Stimulated activated CD8-positive, alpha-beta memory T cell treated with anti-CD3 and anti-CD28 coated beads, Interleukin-12 subunit alpha, Interleukin-12 subunit beta, amount 100 ng/mL, for 4 hours (primary cell): Measurements from ENCODE around the gene IDH2.

Experiments
- DNase-seq: peaks from one replicate; pipeline ENCODE4 v3.0.0-alpha.2; 2020; ENCODE audit warnings: low read depth

The IDH2 gene

GRCh38 chr15:90063770-90064247, 38.5 kb downstream of the IDH2 start:
- DNase-seq: no peak

- no peak for DNase-seq
Observed at GRCh38 chr15:90062973-90063769, 39.1 kb downstream of the IDH2 start.

- no peak for DNase-seq
Observed at GRCh38 chr15:90062462-90062932, 39.8 kb downstream of the IDH2 start.

GRCh38 chr15:90062023-90062442, 40.2 kb downstream of the IDH2 start:
- no peak for DNase-seq

- no peak for DNase-seq
Observed at GRCh38 chr15:90060797-90061196, 41.5 kb downstream of the IDH2 start.

GRCh38 chr15:90059208-90059985, 42.9 kb downstream of the IDH2 start:
- peak; percentile 39 for DNase-seq

- no peak for DNase-seq
Observed at GRCh38 chr15:90058775-90059174, 43.5 kb downstream of the IDH2 start.

GRCh38 chr15:90058308-90058707, 44.0 kb downstream of the IDH2 start:
- DNase-seq: no peak

GRCh38 chr15:90056529-90056928, 45.7 kb downstream of the IDH2 start:
- DNase-seq: no peak

GRCh38 chr15:90055182-90055581, 47.1 kb downstream of the IDH2 start:
- DNase-seq: no peak

- no peak for DNase-seq
Observed at GRCh38 chr15:90054618-90055097, 47.6 kb downstream of the IDH2 start.

GRCh38 chr15:90053685-90054466, 48.4 kb downstream of the IDH2 start:
- DNase-seq: no peak

GRCh38 chr15:90051874-90052273, 50.4 kb downstream of the IDH2 start:
- DNase-seq: no peak

GRCh38 chr15:90049666-90050604, 52.3 kb downstream of the IDH2 start:
- DNase-seq: no peak

GRCh38 chr15:90049030-90049429, 53.2 kb downstream of the IDH2 start:
- no peak for DNase-seq

- no peak for DNase-seq
Observed at GRCh38 chr15:90047956-90048575, 54.2 kb downstream of the IDH2 start.

GRCh38 chr15:90046911-90047392, 55.3 kb downstream of the IDH2 start:
- DNase-seq: no peak

- DNase-seq: no peak
Observed at GRCh38 chr15:90046289-90046688, 56.0 kb downstream of the IDH2 start.

- DNase-seq: no peak
Observed at GRCh38 chr15:90044916-90045371, 57.3 kb downstream of the IDH2 start.

- DNase-seq: no peak
Observed at GRCh38 chr15:90044191-90044590, 58.1 kb downstream of the IDH2 start.
